Measurements from ENCODE around the gene IDH3G. TPM values are rescaled to one million over a fixed set of nuclear protein-coding genes. Genes with fewer than 3 reads are reported as not detected.

IDH3G gene
- total and polyA plus RNA-seq, 2 of the 8 experiments (the other 6 are each of a cell fraction or from before 2014, with no cell fraction given), result 39.4 to 66.7 TPM

GRCh38 chrX:153774576-153775292 lies 19.4 kb downstream of the IDH3G start:
- H2BK15ac ChIP-seq (ENCODE audit: low read length), result no peak overlapping the region
- H2AK5ac ChIP-seq (ENCODE audit: low read depth, low read length), result no peak overlapping the region
- ChIA-PET POLR2A (ENCODE audit: partially characterized antibody) (interaction anchor here (0.7 kb wide), 1 partner anchor 9 kb away, joined by 3 read pairs; no protein-coding TSS in a partner anchor), CTCF (ENCODE audit: partially characterized antibody) (interaction anchor here (0.6 to 1.6 kb wide), 3 partner anchors 78 to 144 kb away, joined by 3 to 4 read pairs (median 3); no protein-coding TSS in a partner anchor)
- H4K8ac ChIP-seq (ENCODE audit: extremely low read depth, insufficient read depth, low read length), result no peak overlapping the region
- no peaks in the 10 kb centered on the region for H4K20me1 ChIP-seq (replicated peaks in 1 of 2; ENCODE audit: control insufficient read depth in 1 of 2, insufficient read depth in 2 of 2, low read length in 2 of 2)
- H3K4me3 ChIP-seq (ENCODE audit: extremely low read depth in 1 of 4, insufficient read depth in 2 of 4, low read depth in 3 of 4, low read length in 4 of 4), result no peak overlapping the region
- H3K27ac ChIP-seq (ENCODE audit: low read depth, low read length), result no peak overlapping the region
- H3K56ac ChIP-seq (replicated peaks; ENCODE audit: insufficient read length, low read depth, low read length), result no peak overlapping the region
- no peaks in the 10 kb centered on the region for H3K79me1 ChIP-seq (ENCODE audit: low read depth, low read length)
- no peak overlapping the region for H2BK20ac ChIP-seq (ENCODE audit: low read length)
- no peak overlapping the region for H3K23ac ChIP-seq (ENCODE audit: insufficient read length)
- no peak overlapping the region for H4K5ac ChIP-seq (ENCODE audit: insufficient read length, low read depth, low read length)
- H3K4me2 ChIP-seq (ENCODE audit: insufficient read depth in 1 of 2, low read depth in 2 of 2, low read length in 2 of 2), result no peak overlapping the region
- no peak overlapping the region for H4K91ac ChIP-seq (replicated peaks; ENCODE audit: insufficient read length, low read length)
- H2BK12ac ChIP-seq (ENCODE audit: low read depth, low read length), result no peak overlapping the region
- no peak overlapping the region for H3K18ac ChIP-seq (ENCODE audit: extremely low read depth, low read length)
- no peaks in the 10 kb centered on the region for H3K79me2 ChIP-seq (ENCODE audit: control insufficient read depth in 1 of 2, insufficient read depth in 2 of 2, low read length in 2 of 2)
- DNase-seq (ENCODE audit: low read depth in 1 of 2, low spot score in 2 of 2), result no peak
- no peak overlapping the region for H2AFZ ChIP-seq (ENCODE audit: low read length)
- H3K4me1 ChIP-seq (replicated peaks in 1 of 4; ENCODE audit: control insufficient read depth in 3 of 4, insufficient read depth in 4 of 4, low read length in 3 of 4), result no peaks in the 10 kb centered on the region
- no peaks in the 10 kb centered on the region for H3K23me2 ChIP-seq (ENCODE audit: low read depth, low read length)
- H2BK120ac ChIP-seq (replicated peaks; ENCODE audit: low read depth, low read length), result no peak overlapping the region
- H3K4ac ChIP-seq (replicated peaks; ENCODE audit: insufficient read length, low read depth, low read length), result no peak overlapping the region
- H3K9ac ChIP-seq (replicated peaks in 1 of 4; ENCODE audit: extremely low read depth in 1 of 4, low read depth in 3 of 4, low read length in 3 of 4), result no peak overlapping the region
- no peak for FAIRE-seq
- H3K36me3 ChIP-seq (ENCODE audit: control insufficient read depth in 2 of 4, insufficient read depth in 4 of 4, low read length in 3 of 4), result no peaks in the 10 kb centered on the region
- no peaks in the 10 kb centered on the region for H3K9me3 ChIP-seq (ENCODE audit: insufficient read depth in 2 of 2, low read depth in 1 of 2, low read length in 1 of 2)
- no peak overlapping the region for H3K14ac ChIP-seq (ENCODE audit: insufficient read length)
- 82% methylated on average over 13 of the region's 37 CpGs; no CpG with 5 or more reads in 1 of the 2 experiments for WGBS, 2 experiments (ENCODE audit: extremely low coverage in 1 of 2, insufficient coverage in 1 of 2, insufficient read length in 1 of 2, insufficient replicate concordance in 2 of 2, low coverage in 1 of 2, low lambda C conversion rate in 2 of 2, missing lambda C conversion rate in 1 of 2)
- H2BK5ac ChIP-seq (ENCODE audit: low read depth, low read length), result no peak overlapping the region
- H3K27me3 ChIP-seq (replicated peaks in 1 of 4; ENCODE audit: control insufficient read depth in 3 of 4, extremely low read depth in 1 of 4, insufficient read depth in 3 of 4, low read length in 3 of 4), result no peaks in the 10 kb centered on the region
- no peak for TF ChIP-seq SAP30 (IDR thresholded peaks at IDR 0.05; ENCODE audit: insufficient read depth, insufficient replicate concordance, low read length)
- no peak for TF ChIP-seq TAF7 (optimal IDR thresholded peaks at IDR 0.05; ENCODE audit: borderline replicate concordance, low read depth, low read length)
- no peak for TF ChIP-seq SP2 (IDR thresholded peaks at IDR 0.05; ENCODE audit: low read length)
- TF ChIP-seq RNF2 (IDR thresholded peaks at IDR 0.05; ENCODE audit: borderline replicate concordance, low read depth, low read length, missing control alignments, poor library complexity, severe bottlenecking), result no peak
- TF ChIP-seq SUZ12 (IDR thresholded peaks at IDR 0.05; ENCODE audit: low read length), result no peak
- no peak for TF ChIP-seq NANOG (IDR thresholded peaks at IDR 0.05; ENCODE audit: insufficient read depth, low read depth, low read length, poor library complexity, severe bottlenecking)
- TF ChIP-seq ATF2 (IDR thresholded peaks at IDR 0.05; ENCODE audit: low read length), result no peak
- no peak for TF ChIP-seq ZNF274 (IDR thresholded peaks at IDR 0.05; ENCODE audit: borderline replicate concordance, extremely low read depth, low read length)
- TF ChIP-seq KDM5A (IDR thresholded peaks at IDR 0.05; ENCODE audit: low read length), result no peak
- no peak for TF ChIP-seq EP300 (IDR thresholded peaks at IDR 0.05; ENCODE audit: borderline replicate concordance in 1 of 2, low read depth in 2 of 2, low read length in 2 of 2)

Data from H1 (cell line).